GM19463 (cell line): ENCODE data around the gene CYB5D1.
"Not testable (repeated sequence)": the region's sequence is repeated elsewhere in the genome, so short reads cannot be mapped to it uniquely, and the experiment has no call there.

Experiments
- ATAC-seq: cut with Tn5 transposase; IDR thresholded peaks from one replicate; pipeline ENCODE4 v1.9.1; 2021; ENCODE audit warnings: mild to moderate bottlenecking, moderate library complexity; ENCODE audit not compliant: unreplicated experiment

CYB5D1 gene

GRCh38 chr17:7854851-7855659 lies 2.7 kb upstream of the CYB5D1 start, which contains the start of gene TMEM88:
TMEM88 (plus strand) TSS chr17:7855066; CDS start chr17:7855075, 9 bp downstream.
- no peak for ATAC-seq

GRCh38 chr17:7855660-7856010 lies 2.2 kb upstream of the CYB5D1 start:
- no peak for ATAC-seq

GRCh38 chr17:7856011-7856810 lies 1.6 kb upstream of the CYB5D1 start:
- ATAC-seq, result no peak

- ATAC-seq, result peak; percentile 81
These were observed 741 bp upstream of the CYB5D1 start, which contains the start of gene NAA38 for GRCh38 chr17:7856811-7857712. NAA38 (minus strand) TSS chr17:7857559; CDS start chr17:7857463, 96 bp downstream.

- no peak for ATAC-seq
These were observed 663 bp downstream of the CYB5D1 start for GRCh38 chr17:7858522-7858810.

- ATAC-seq, result no peak
These were observed 1.2 kb downstream of the CYB5D1 start for GRCh38 chr17:7859028-7859427.

GRCh38 chr17:7862692-7863437 lies 5.1 kb downstream of the CYB5D1 start:
- ATAC-seq, result no peak

GRCh38 chr17:7864384-7864783 lies 6.6 kb downstream of the CYB5D1 start:
- ATAC-seq, result not testable (repeated sequence)

- no peak for ATAC-seq
These were observed 7.3 kb downstream of the CYB5D1 start for GRCh38 chr17:7864995-7865650.

- ATAC-seq, result no peak
These were observed 10.1 kb downstream of the CYB5D1 start for GRCh38 chr17:7867881-7868329.

GRCh38 chr17:7873051-7873450 lies 15.2 kb downstream of the CYB5D1 start:
- ATAC-seq, result no peak

GRCh38 chr17:7875804-7876370 lies 18.1 kb downstream of the CYB5D1 start:
- ATAC-seq, result no peak

- ATAC-seq, result no peak
These were observed 20.4 kb downstream of the CYB5D1 start for GRCh38 chr17:7878234-7878633.

- ATAC-seq, result peak; percentile 46
These were observed 22.5 kb downstream of the CYB5D1 start for GRCh38 chr17:7880076-7880868.

- ATAC-seq, result no peak
These were observed 23.7 kb downstream of the CYB5D1 start for GRCh38 chr17:7881276-7882054.

- no peak for ATAC-seq
These were observed 24.3 kb downstream of the CYB5D1 start for GRCh38 chr17:7882068-7882467.

GRCh38 chr17:7882629-7883028 lies 24.8 kb downstream of the CYB5D1 start:
- no peak for ATAC-seq
